Breast epithelium (tissue), 4 donors: ENCODE data around the gene KBTBD4. TPM values are rescaled to one million over a fixed set of nuclear protein-coding genes. Genes with fewer than 3 reads are reported as not detected.
A peak's percentile ranks its signal among the peaks of the same experiment; 100 is the strongest.

ENCODE experiments used
- DNase-seq, 2 donors: peaks; one replicate each; pipeline ENCODE4 v3.0.0-alpha.2; 2019; ENCODE audit warnings: low spot score in 2 of 2
- H3K27ac ChIP-seq, 2 donors: fragments of 200-600 bp; sonication (generic) in 1 of 2; one replicate each; pipeline ENCODE4 v1.5.1; 2016 to 2019; ENCODE audit warnings: mild to moderate bottlenecking in 1 of 2
- H3K27me3 ChIP-seq, 2 donors: fragments of 200-600 bp; sonication (generic) in 1 of 2; one replicate each; pipeline versions ENCODE4 v1.5.1 to v1.6.0; 2017 to 2019; ENCODE audit warnings: control low read depth in 1 of 2, mild to moderate bottlenecking in 1 of 2
- H3K36me3 ChIP-seq: fragments of 200-600 bp; one replicate; pipeline ENCODE4 v1.5.1; 2019
- H3K4me1 ChIP-seq, 2 donors: fragments of 200-600 bp; sonication (generic); one replicate each; pipeline ENCODE4 v1.5.1; 2016 to 2019; ENCODE audit warnings: control low read depth in 1 of 2
- H3K4me3 ChIP-seq, 3 donors: fragments of 200-600 bp; sonication (generic); 1 replicate in 2 of 3; 2 replicates in 1 of 3; pipeline ENCODE4 v1.5.1; 2016 to 2019; ENCODE audit warnings: mild to moderate bottlenecking in 3 of 3, moderate library complexity in 2 of 3
- H3K9me3 ChIP-seq, 2 donors: fragments of 200-600 bp; sonication (generic) in 1 of 2; one replicate each; pipeline ENCODE4 v1.5.1; 2016 to 2019; ENCODE audit warnings: control low read depth in 1 of 2
- CTCF ChIP-seq, 3 donors: fragments of 450-650 bp; IDR thresholded peaks; one replicate each; pipeline ENCODE4 v1.5.1; 2016 to 2017; ENCODE audit warnings: antibody characterized with exemption in 3 of 3, mild to moderate bottlenecking in 3 of 3, moderate library complexity in 3 of 3
- POLR2A ChIP-seq: fragments of 450-650 bp; IDR thresholded peaks from one replicate; pipeline ENCODE4 v1.6.1; 2016; ENCODE audit warnings: antibody characterized with exemption, mild to moderate bottlenecking, moderate library complexity
- POLR2AphosphoS5 ChIP-seq, 3 donors: sonication (generic); formaldehyde crosslinking; IDR thresholded peaks; one replicate each; pipeline ENCODE4 v1.6.1; 2017; ENCODE audit warnings: antibody characterized with exemption in 3 of 3
- intact Hi-C: fragments of 100-400 bp; cut with DNase I; formaldehyde crosslinking; loops from one replicate; pipeline ENCODE4 v1.15.1; 2023; ENCODE audit warnings: low total_unique reads
- total RNA-seq, 3 donors: library from RNA; depleted of rRNA; stranded (reverse); fragments of >200 nt; gene quantifications; one replicate each; pipeline ENCODE4 v1.1.0, GENCODE V29; 2016

KBTBD4 gene
- total RNA-seq, 3 donors from 2014 or later: 26.6 to 31.5 (median 26.9) TPM

GRCh38 chr11:47587039-47587716 is 8.4 kb upstream of the KBTBD4 start:
- intact Hi-C loops: no loop called here
- DNase-seq: no peak
- TF ChIP-seq CTCF (IDR thresholded peaks at IDR 0.05) (no peak), POLR2A (no peak), POLR2AphosphoS5 (IDR thresholded peaks at IDR 0.05) (no peak)
- H3K27me3 ChIP-seq: no peaks in the 10 kb centered on the region
- no peaks in the 10 kb centered on the region for H3K9me3 ChIP-seq
- no peaks in the 10 kb centered on the region for H3K4me1 ChIP-seq
- peak overlapping the region in 1 of 2 donors; percentile 72 for H3K27ac ChIP-seq
- H3K36me3 ChIP-seq: no peaks in the 10 kb centered on the region
- peak overlapping the region in 1 of 3 donors; percentile 21 for H3K4me3 ChIP-seq

GRCh38 chr11:47586098-47586855 is 7.5 kb upstream of the KBTBD4 start, which contains the start of gene FAM180B:
Gene FAM180B (plus strand): TSS chr11:47586678. CDS start chr11:47586769, 91 bp downstream.
- Histone ChIP-seq H3K27ac (peak within 1 kb of the TSS in 1 of 2 donors; percentile 72), H3K4me1 (no peaks in the 10 kb centered on the region), H3K9me3 (no peaks in the 10 kb centered on the region), H3K27me3 (no peaks in the 10 kb centered on the region), H3K4me3 (peak within 1 kb of the TSS in 1 of 3 donors; percentile 21), H3K36me3 (no peaks in the 10 kb centered on the region)
- intact Hi-C loops: no loop called here
- TF ChIP-seq CTCF (IDR thresholded peaks at IDR 0.05) (no peak), POLR2AphosphoS5 (IDR thresholded peaks at IDR 0.05) (no peak), POLR2A (no peak)
- DNase-seq: no peak

GRCh38 chr11:47583844-47584243 is 5.1 kb upstream of the KBTBD4 start:
- TF ChIP-seq POLR2AphosphoS5 (IDR thresholded peaks at IDR 0.05) (no peak), POLR2A (no peak), CTCF (IDR thresholded peaks at IDR 0.05) (no peak)
- H3K9me3 ChIP-seq: no peaks in the 10 kb centered on the region
- no peak overlapping the region for H3K27ac ChIP-seq
- no peaks in the 10 kb centered on the region for H3K36me3 ChIP-seq
- no peaks in the 10 kb centered on the region for H3K27me3 ChIP-seq
- peaks cover 0 to 11% of the 10 kb centered on the region in 2 donors for H3K4me1 ChIP-seq
- DNase-seq: no peak
- H3K4me3 ChIP-seq: no peak overlapping the region
- intact Hi-C loops: no loop called here

GRCh38 chr11:47577460-47578041 is 1.2 kb downstream of the KBTBD4 start:
- H3K4me1 ChIP-seq: peaks cover 0 to 28% of the 10 kb centered on the region in 2 donors
- intact Hi-C loops: no loop called here
- H3K27ac ChIP-seq: peak overlapping the region; percentile 93 to 96
- TF ChIP-seq POLR2A: no peak
- no peak for TF ChIP-seq CTCF (IDR thresholded peaks at IDR 0.05)
- DNase-seq: no peak
- no peaks in the 10 kb centered on the region for H3K36me3 ChIP-seq
- no peaks in the 10 kb centered on the region for H3K9me3 ChIP-seq
- no peaks in the 10 kb centered on the region for H3K27me3 ChIP-seq
- peak overlapping the region in 2 of 3 donors; percentile 76 to 98 for H3K4me3 ChIP-seq

- TF ChIP-seq POLR2A (no peak), CTCF (IDR thresholded peaks at IDR 0.05) (no peak), POLR2AphosphoS5 (IDR thresholded peaks at IDR 0.05) (no peak)
- H3K27me3 ChIP-seq: no peaks in the 10 kb centered on the region
- no peaks in the 10 kb centered on the region for H3K36me3 ChIP-seq
- H3K9me3 ChIP-seq: no peaks in the 10 kb centered on the region
- H3K4me3 ChIP-seq: no peak overlapping the region
- peaks cover 0 to 17% of the 10 kb centered on the region in 2 donors for H3K4me1 ChIP-seq
- DNase-seq: no peak
- intact Hi-C loops: no loop called here
- H3K27ac ChIP-seq: no peak overlapping the region
Measured at GRCh38 chr11:47573321-47573720, 5.4 kb downstream of the KBTBD4 start.
